Esophagus muscularis mucosa (tissue), 4 donors: ENCODE results near the gene MAP1S.

ENCODE experiments used
- EP300 ChIP-seq: sonication (generic); formaldehyde crosslinking; IDR thresholded peaks from one replicate; pipeline ENCODE4 v1.6.1; 2017; ENCODE audit warnings: antibody characterized with exemption
- POLR2A ChIP-seq: fragments of 450-650 bp; IDR thresholded peaks from one replicate; pipeline ENCODE4 v1.6.1; 2017; ENCODE audit warnings: antibody characterized with exemption, moderate library complexity, mild to moderate bottlenecking, low read depth
- POLR2AphosphoS5 ChIP-seq, 2 donors: sonication (generic); formaldehyde crosslinking; IDR thresholded peaks; one replicate each; pipeline ENCODE4 v1.6.1; 2017; ENCODE audit warnings: antibody characterized with exemption in 2 of 2
- TF ChIP-seq, protein P1 (sequence below), 3 experiments: fragments of 200-600 bp in 2 of 3; fragments of 450-650 bp in 1 of 3; sonication (generic) in 2 of 3; IDR thresholded peaks; one replicate each; pipeline ENCODE4 v1.5.1; 2017 to 2019; ENCODE audit warnings: antibody characterized with exemption in 3 of 3, mild to moderate bottlenecking in 2 of 3, moderate library complexity in 1 of 3

DNA sequence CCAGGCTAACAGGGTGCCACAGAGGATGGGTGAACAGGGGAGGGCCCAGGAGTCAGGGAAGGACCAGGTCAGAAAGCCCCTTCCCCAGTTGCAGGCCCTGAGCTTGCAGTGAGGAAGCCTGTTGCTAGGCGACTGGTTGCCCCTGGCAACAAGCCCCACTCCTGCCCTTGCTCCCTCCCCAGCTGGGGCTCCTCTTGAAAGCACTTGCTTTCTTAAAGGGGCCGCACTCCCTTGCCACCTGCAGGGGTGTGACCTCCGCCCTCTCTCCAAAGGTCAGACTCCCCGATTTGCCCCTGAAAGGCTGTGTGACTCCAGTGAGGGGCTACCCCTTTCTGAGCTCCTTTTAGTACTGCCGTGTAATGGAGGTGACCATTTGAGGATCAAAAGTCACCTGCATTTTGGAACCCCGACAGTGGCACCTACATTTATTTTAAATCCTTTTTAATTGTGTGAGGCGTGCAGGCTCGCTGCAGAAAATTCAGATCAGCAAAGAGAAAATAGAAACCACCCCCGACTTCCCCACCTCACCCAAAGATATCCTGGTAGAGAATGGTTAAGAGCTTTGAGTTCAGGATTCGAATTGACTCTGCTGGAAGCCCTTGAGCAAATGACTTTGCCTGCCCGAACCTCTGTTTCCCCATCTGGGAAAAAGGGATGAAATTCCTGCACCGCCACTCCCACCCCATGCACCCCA, 36.8 kb downstream of the MAP1S start:
- TF ChIP-seq, protein P1, sequence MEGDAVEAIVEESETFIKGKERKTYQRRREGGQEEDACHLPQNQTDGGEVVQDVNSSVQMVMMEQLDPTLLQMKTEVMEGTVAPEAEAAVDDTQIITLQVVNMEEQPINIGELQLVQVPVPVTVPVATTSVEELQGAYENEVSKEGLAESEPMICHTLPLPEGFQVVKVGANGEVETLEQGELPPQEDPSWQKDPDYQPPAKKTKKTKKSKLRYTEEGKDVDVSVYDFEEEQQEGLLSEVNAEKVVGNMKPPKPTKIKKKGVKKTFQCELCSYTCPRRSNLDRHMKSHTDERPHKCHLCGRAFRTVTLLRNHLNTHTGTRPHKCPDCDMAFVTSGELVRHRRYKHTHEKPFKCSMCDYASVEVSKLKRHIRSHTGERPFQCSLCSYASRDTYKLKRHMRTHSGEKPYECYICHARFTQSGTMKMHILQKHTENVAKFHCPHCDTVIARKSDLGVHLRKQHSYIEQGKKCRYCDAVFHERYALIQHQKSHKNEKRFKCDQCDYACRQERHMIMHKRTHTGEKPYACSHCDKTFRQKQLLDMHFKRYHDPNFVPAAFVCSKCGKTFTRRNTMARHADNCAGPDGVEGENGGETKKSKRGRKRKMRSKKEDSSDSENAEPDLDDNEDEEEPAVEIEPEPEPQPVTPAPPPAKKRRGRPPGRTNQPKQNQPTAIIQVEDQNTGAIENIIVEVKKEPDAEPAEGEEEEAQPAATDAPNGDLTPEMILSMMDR (IDR thresholded peaks at IDR 0.05): no peak
- TF ChIP-seq POLR2A (no peak), EP300 (no peak), POLR2AphosphoS5 (IDR thresholded peaks at IDR 0.05) (no peak)
